T1000 (cell line): Measurements from ENCODE around the gene JUND.
"Not testable (repeated sequence)": the region's sequence is repeated elsewhere in the genome, so short reads cannot be mapped to it uniquely, and the experiment has no call there.

Experiments used
- DNase-seq: peaks from one replicate; lab custom pipeline; 2025; ENCODE audit warnings: mixed read lengths; lab: John Stamatoyannopoulos, UW

Gene JUND

DNA sequence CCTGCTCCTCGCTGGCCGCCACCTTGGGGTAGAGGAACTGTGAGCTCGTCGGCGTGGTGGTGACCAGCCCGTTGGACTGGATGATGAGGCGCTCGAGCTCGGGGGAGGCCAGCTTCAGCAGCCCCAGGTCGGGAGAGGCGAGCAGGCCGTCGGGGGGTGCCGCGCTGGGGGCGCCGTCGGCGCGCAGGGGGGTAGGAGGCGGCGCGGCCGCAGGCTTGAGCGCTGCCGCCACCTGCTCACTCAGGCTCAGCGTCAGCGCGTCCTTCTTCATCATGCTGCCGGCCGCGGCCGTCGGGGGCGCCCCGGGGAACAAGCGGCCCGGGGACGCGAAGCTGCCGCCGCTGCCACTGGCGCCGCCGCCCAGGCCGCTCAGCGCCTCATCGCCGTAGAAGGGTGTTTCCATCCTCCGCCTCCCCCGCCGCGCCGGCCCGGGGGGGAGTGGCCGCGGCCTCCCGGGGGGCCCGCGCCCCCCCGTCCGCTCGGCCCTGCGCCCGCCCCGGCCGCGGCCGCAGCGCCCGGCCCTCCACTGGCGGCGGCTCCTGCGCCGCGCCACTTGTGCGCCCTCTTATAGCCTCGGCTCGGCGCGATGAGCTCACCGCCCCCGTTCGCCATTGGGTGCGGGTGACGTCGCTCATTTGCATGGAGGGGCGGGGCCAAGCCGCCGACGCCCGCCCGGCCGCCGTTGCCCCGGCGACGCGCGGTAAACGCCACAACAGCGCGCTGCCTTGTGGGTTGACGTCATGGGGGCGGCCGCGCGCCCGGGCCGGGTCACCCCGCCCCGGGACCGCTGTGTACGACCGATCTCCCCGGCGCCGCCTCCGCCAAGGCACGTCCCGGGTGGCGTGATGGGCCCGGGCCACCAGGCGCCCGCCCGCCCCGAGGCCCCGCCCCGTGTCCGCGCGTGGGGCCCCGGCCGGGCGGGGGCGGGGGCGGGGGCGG lies at the start of gene JUND:
TSS of gene JUND (minus strand) at position 541 of the 939 bp plus-strand sequence. CDS start at position 403, 138 bp downstream.
- peak; percentile 97 for DNase-seq

DNA sequence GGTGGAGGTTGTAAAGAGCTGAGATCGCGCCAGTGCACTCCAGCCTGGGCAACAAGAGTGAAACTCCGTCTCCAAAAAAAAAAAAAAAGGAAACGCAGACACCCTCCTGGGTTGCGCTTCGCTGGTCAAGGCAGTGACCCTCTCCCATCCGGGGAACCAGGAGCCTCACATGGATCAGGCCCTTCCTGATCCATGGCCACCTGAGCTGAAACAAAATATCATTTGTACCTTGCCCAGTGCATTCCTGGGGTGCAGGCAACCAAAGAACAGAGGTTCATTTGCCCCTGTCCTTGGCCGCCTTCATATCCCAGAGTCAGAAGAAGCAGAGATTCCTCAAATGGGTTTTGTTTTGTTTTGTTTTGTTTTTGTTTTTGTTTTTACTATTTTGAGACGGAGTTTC lies 49.4 kb upstream of the JUND start:
- no peak for DNase-seq

DNA sequence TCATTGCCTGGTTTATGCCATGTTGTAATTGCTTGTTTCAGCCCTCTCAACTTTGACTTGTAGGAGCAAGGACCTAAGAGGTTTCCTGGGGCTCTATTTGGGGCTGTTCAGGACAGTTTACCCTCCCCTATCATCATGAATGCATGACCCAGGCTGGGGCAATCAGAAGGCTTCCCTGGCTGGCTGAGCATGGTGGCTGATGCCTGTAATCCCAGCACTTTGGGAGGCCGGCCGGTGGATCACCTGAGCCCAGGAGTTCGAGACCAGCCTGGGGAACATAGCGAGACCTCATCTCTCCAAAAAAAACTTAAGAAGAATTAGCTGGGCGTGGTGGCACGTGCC lies 47.6 kb upstream of the JUND start:
- no peak for DNase-seq

DNA sequence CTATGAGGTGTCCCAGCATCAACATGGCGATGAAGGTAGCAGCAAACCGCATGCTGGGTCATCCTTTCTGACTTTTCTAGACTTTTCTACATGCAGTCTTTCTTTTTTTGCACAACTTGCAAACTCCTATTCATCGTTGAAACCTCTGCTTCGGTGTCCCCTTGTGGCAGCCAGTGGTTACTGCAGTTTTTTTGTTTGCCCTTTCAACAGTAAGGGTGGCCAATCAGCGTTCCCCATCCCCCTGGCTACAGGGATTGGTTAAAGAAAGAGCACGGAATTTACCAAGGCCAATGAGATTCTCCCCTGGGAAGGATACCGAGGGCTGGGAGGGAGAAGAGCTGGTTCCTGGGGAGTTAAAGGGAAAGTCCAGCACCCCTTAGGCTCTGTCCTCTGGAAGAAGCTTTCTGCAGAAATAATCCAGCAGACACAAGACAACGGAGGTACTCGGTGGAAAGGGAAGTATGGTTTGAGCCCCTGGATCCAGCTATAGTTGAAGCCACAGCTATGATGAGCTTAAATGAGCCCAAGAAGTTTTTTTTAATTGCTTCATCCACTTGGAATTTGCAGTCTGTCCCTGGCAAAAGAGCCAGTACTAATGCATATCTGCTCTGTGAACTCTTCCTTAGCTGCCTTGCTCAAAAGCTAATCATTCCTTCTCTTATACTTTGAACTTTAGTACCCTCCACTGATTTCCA lies 47.1 kb upstream of the JUND start:
- DNase-seq = peak; percentile 86

DNA sequence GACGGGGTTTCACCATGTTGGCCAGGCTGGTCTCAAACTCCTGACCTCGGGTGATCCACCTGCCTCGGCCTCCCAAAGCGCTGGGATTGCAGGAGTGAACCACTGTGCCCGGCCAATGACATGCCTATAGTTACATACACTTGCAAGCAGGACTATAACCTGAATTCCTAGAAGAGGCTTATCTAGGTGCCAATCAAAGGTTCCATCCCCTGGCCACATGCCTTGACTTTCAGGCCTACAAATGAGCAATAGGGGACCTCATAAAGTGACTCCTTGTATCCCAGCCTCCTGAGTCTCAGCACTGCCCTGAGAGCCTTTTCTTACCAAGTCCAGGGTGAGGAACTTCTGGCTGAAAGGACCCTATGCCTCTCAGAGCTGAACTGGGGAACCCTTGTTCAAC lies 45.4 kb upstream of the JUND start:
- no peak for DNase-seq

DNA sequence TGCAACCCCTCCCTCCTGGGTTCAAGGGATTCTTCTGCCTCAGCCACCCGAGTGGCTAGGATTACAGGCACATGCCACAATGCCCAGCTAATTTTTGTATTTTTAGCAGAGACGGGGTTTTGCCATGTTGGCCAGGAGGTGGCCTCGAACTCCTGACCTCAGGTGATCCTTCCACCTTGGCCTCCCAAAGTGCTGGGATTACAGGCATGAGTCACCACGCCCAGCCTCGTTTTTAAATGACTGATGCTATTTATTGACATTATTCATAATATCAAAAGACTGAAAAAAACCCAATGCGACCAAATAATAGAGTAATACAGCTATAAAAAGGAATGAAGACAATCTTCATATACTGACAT lies 42.9 kb upstream of the JUND start:
- DNase-seq = not testable (repeated sequence)

DNA sequence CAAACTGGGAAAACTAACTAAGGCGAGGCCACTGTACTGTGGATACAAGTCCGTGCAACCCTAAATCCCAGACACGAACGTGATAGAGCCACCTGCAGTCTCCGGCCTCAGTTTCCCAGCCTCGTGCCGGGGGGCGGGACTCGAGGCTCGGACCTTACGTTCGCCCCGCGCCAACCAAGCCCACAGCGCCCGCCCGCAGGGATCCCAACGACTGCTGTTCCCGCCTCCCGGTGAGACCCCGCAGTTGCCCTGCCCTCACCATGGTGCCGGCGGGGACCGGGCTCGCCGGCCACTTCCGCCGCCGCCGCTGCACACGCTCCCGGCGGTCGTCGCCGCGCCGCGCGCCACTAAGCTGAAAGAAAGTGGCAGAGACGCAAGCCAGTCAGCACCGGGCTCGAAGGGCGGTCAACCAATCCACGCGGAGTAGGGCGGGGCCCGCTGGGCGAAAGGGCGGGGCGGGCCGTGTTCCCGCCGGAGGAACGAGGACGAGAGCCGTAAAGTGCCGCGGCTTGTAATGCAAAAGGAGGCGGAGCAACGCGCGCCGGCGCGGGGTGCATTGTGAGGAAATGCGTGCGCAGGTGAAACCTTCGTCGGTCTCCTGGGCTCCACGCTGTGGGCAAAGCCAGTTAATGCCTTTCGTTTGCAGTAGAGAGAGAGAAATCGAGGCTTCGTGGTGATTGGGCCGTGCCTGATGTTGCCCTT lies 41.5 kb upstream of the JUND start, which contains the start of gene LSM4:
TSS of gene LSM4 (minus strand) at position 318 of the 702 bp plus-strand sequence. CDS start at position 262, 56 bp downstream.
- DNase-seq = peak; percentile 97

DNA sequence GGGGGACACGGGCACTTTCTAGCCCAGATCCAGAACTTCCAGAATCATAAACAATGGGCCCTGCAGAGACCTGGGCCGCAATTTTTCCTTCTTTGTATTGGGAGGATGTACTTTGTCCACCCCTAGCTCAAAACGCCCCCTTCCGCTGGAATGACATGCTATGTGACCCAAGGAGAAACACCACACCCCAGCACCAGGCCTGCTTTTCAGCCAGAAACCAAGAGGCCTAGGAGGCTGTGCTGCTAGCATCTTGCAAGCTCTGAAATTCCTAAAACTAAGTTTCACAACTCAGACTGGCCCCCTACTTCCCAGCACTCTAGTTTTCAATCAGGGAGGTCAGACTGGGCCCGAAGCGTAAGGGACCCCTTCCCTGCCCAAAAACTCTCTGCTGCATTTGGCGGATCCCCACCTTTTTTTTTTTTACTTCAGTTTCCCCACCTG lies 40.9 kb upstream of the JUND start:
- DNase-seq = no peak

DNA sequence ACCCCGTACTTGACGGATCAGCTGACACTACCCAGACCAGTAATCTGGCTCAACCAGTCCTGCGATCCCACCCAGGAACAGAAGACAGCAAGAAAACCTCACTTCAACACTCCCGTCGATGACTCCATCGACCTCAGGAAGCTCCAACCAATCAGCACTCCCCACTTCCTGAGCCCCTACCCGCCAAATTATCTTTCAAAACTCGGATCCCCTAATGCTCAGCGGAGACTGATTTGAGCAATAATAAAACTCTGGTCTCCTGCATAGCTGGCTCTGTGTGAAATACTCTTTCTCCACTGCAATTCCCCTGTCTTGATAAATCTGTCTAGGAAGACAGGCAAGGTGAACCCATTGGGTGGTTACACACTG lies 40.3 kb upstream of the JUND start:
- DNase-seq = no peak

DNA sequence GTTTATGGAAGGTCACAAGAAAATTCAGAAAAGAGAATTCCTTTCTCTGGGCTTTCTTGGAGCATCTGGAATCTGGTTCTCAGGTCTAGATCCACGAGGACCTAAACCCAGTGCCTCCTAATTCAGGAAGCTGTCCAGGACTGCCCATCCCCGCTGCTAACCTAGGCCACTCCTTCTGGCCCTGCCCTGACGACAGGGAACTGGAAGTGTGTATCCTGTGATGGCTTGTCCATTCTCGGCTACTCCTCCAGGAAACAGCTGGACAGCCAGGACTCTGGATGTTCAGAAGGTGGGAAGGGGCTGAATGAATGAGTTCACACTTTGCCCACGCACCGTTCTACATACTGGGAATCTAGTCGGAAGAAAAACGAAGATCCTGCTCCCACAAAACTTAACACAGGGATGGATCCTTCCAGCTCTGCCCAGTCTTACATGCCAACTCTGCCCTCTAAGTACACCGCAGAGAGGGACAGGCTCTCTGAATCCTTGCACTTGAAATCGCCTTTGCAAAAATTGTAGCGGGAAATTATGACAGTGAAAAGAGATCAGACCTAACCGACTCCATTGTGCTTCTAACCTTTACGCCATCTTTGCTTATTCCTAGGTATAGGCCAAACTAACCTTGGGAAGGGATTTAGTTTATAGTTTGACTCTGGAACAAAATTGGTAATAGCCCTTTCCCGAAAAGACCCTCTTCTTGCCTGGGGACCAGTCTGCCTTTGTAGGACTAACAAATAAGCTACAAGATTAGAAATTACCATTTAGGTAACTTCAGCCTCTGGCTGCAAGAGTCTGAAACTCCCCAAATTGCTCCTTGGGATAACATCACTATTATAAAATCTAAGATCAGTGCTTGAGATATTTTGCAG lies 39.7 kb upstream of the JUND start:
- no peak for DNase-seq

DNA sequence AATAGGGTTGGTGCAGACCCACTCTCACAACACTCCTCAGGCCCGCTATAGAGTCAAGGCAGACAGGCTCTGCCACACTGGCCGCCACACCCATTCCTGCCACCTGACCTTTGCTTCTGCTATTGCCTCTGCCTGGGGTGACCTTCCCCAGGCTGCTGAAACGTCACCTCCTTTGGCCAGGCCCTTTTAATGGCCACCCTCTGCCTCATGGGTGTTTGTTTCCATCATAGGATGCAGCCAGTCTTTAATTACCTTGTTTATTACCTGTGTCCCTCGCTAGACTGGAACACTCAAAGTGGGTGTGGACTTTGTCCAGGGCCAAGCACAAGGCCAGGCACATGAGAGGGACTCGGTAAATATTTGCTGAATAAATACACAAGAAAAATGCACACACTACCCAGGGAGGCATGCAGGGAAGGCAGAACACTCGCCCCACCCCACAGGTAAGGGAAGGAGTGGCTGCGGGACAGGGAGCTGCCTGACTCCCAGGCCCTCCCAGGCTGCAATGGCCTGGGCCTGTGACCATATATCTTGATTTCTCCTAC lies 38.2 kb upstream of the JUND start:
- DNase-seq = no peak

DNA sequence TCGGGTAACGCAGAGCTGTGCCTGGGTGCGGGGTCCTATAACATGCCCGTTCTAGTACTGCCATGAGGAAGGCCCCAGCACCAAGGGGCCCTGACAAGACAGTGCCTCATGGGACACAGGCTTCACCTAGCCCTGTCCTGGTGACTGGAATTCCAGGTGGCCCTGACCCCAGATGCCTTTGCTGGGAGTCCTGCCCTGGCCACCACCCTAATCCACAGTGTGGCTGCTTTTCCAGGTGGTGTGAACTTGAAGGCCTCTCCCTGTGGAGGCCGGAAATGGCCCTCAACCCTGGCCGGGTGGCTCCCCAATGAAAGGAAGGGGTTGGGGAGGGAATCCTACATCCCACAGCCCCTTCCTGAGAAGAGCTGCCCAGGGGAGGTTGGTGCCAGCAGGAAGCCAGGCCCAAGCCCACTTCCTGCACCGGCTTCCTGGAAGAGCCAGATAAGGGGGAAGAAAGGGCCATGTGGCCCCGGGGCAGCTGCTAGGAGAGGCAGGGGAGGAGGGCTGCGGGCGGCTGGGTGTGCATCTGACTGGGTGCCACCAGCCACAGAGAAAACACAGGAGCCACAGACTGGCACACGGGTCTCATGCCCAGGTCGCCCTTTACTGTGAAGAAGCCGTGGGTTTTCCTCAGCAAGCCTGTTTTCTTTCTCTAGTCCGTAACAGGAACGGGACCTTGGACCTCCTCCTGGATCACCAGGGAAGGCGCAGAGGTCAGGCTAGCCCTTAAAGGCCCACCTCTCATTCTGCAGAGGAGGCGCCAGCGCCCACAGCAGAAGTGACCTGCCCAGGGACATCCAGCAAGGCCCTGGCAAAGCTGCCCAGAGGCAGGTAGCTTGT lies 36.8 kb upstream of the JUND start:
- DNase-seq = no peak

DNA sequence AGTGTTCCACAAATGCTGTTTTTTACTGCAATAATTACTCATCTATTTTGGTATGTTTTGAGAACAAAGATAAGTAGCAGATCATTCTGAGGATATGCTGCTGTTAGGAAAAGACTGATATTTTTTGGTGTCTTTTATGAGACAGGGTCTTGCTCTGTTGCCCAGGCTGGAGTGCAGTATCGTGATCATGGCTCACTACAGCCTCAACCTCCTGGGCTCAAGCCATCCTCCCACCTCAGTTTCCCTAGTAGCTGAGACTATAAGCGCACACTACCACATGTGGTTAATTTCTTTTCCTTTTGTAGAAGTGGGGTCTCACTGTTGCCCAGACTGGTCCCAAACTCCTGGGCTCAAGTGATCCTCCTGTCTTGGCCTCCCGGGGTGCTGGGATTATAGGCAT lies 32.0 kb upstream of the JUND start:
- no peak for DNase-seq

DNA sequence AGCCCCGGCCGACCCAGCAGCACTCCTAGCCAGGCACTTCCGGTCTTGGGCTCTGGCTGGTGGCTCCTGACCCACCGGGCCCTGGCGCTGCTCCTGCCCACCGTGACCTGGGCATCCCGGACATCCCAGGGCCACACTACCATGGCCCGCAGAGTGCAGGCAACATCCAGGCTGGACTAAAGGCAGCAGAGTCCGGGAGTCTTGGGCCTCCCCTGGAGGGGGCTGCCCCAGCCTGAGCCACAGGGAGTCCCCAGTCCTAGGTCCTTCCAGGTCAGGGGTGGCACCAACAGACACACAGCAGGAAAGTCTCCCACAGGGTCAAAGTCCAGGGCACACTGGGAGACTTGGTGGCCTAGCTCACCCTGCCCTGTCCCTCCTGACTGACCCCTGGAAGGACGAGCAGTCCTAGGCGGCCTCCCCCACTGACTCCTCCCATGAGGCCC lies 30.7 kb upstream of the JUND start:
- no peak for DNase-seq

DNA sequence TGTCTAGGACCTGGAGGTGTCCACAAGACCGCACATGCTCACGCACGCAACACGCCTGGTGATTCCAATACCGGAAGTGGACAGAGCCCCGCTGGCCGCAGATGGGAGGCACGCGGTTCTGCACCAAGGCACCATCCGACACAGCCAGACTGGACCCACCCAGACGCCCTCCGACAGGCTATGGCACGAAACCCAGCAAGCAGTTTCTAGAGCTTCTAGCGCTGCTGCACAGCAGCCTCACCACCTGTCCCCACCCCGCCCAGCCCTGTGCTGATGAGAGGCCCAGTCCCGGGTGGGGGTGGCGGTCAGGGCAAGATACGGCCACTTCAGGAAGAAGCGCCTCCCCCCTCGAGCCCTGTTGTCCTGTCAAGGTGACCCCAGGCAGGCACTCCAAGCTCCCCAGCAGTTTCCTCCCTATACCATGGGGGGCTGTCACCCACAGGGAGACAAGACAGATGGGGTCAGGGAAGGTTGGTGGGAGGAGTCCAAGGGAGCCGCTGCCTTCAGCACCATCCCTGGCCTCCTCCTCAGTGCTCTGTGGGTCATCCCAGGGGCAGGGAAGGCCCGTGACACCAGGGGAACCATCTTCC lies 30.2 kb upstream of the JUND start:
- no peak for DNase-seq

DNA sequence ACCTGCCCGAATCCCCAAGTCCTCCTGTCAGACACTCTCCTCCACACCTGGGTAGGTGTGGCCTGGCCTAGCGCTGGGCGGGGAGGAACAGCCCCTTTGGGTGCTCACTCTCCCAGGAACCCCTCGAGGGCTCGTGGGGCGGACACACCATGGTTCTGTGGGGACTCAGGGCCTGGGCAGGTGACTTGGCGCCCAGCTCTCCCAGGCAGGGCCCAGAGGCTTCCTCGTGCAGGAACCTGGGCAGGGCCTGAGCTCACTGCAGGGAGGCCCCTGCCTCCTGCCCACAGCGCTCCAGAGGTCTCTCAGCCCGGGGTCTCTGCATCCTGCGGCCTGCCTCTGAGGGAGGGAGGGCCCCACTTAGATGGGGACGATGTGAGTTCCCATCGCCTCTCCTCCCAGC lies 29.5 kb upstream of the JUND start:
- no peak for DNase-seq

DNA sequence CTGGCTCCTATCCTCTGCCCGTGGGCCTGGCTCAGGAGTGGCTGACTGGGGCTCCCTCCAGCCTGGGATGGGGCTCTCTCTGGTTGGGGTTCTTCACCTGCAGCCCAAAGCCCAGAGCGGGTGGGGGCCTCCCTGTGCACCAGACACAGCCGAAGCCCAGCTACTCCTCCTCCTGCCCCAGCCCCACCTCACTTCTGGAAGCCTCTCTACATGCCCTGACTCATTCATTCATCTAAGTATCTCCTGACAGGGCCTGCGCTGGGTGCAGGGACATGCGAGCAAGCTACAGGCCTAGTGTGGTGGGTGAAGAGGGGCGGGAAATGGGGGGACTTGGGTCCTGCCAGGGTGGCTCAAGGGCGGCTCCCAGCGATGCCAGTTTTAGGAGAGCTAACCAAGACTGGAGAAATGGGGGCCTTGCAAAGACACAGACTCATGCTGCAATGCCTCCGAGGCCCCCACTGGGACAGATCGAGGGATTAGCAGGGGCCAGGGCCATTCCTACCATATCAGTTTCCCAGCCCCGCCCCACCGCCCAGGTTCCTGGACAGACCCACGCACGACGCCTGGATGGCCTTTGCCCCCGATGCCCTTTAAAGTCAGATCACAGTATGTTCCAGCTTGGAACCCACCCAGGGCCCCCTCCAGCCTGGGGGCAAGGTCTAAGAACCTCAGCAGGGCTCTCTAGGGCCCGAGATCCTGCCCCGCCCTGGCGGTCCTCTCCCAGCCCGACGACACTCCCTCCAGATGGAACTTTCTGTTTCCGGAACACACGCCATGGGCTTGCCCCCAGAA lies 28.9 kb upstream of the JUND start:
- no peak for DNase-seq

DNA sequence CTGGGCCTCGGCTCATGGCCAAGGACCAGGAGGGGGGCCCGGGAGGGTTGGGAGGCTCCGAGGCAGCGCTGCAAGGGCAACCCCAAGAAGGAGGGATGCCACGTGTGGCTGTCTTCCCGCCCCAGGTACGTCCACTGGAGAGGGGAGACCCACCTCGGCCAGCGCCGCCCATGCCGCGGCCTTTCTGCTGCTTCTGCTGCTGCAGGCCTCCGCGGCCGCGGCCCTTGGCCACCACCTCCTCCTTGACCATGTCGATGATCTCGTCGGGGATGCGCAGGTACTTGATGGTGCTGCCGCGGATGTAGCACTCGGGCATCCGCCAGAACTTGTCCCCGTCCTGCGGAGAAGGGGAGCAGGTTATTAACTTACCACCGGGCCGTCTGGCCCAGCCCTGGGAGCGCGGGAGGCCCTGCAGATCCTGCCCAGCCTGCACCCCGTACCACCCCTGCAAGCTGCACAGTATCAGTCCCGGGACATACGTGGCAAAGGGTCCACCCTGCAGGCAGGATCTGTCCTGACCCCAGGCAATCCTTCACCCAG lies 28.2 kb upstream of the JUND start:
- DNase-seq = no peak

DNA sequence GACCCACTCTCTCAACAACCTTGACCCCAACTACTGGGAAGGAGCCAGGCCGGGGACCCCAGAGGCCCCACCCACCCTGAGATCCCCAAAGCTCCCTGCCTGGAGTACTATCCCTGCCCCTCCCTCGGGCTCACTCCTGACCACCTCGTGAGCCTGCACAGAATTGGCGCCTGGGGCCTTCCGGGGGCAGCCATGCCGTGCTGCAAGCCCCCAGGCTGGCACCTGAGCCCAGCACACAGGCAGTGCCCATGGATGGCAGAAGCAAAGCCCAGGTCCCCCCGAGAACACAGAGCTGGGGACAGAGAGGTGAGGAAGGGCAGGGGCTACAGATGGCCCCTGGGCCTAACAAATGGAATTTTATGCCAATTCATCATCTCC lies 27.5 kb upstream of the JUND start:
- no peak for DNase-seq
